H1 (cell line): ENCODE results near the gene CDYL. TPM values are rescaled to one million over a fixed set of nuclear protein-coding genes. Genes with fewer than 3 reads are reported as not detected.

Experiments used
- CBX5 ChIP-seq: fragments of 300-800, 300-1000 bp; sonication (generic); IDR thresholded peaks from 2 replicates; pipeline ENCODE4 v1.7.1; 2016; ENCODE audit warnings: antibody characterized with exemption, low read length, low read depth
- FOSL1 ChIP-seq: IDR thresholded peaks from 2 replicates; pipeline ENCODE4 v1.6.1; 2011; ENCODE audit warnings: mild to moderate bottlenecking, low read depth, low read length, moderate library complexity; ENCODE audit not compliant: insufficient read depth
- JUN ChIP-seq: IDR thresholded peaks from 2 replicates; pipeline ENCODE4 v1.6.1; 2011; ENCODE audit warnings: low read depth, mild to moderate bottlenecking, improper control_type of control experiment, low read length
- POLR2A ChIP-seq, 2 experiments: IDR thresholded peaks; 1 replicate in 1 of 2; 2 replicates in 1 of 2; pipeline ENCODE4 v1.6.1; 2011; ENCODE audit warnings: low read depth in 2 of 2, low read length in 2 of 2, mild to moderate bottlenecking in 2 of 2; ENCODE audit errors: control extremely low read depth in 1 of 2
- SRF ChIP-seq: IDR thresholded peaks from 2 replicates; pipeline ENCODE4 v1.6.1; 2011; ENCODE audit warnings: mild to moderate bottlenecking, low read depth, low read length, moderate library complexity
- polyA plus RNA-seq, 7 experiments: library from polyadenylated mRNA; depleted of rRNA in 3 of 7; stranded (reverse) in 5 of 7; unstranded in 2 of 7; fragments of >200 nt in 5 of 7; fragments of 200-250 nt in 2 of 7; gene quantifications; 1 replicate in 5 of 7; 2 replicates in 1 of 7; 4 replicates in 1 of 7; pipeline versions ENCODE4 v1.2.1 to v1.2.3, GENCODE V29; 2011 to 2013; ENCODE audit warnings: missing spikeins in 2 of 7, mixed read lengths in 2 of 7
- total RNA-seq: library from RNA; stranded (reverse); fragmentation: NEBNext Ultra II Directional; extraction: Animal tissue kit (Norgen Biotek cat#: 25700); gene quantifications from 2 replicates; pipeline ENCODE4 v1.2.1, GENCODE V29; 2021

The CDYL gene
- total and polyA plus RNA-seq, 2 of the 8 experiments (the other 6 are each of a cell fraction or from before 2014, with no cell fraction given) = 56.4 to 119 TPM

DNA sequence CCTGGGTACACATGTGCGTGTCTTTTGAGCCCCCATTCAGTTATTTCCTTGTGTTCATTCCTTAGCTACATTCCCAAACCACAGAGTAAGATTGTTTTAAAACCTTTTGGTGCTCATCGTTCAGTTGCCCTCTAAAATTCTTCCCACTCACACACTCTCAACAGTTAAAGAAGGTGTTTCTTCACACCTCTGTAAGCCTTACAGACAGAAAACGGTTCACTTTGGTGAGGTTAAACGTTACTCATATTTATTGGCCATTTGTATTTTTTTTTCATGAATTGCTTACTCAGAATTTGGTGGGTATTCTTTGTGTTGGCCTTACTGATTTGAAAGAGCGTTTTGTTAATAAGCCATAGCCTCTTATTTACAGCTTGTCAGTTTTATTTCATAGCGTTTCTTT lies 97.7 kb downstream of the CDYL start (continued):
- TF ChIP-seq CBX5 (no peak), JUN (no peak), POLR2A (IDR thresholded peaks at IDR 0.05; ENCODE audit: control extremely low read depth in 1 of 2, low read depth in 2 of 2, low read length in 2 of 2) (no peak), FOSL1 (no peak), SRF (no peak)
